Measurements from ENCODE around the gene TMEM256. TPM values are rescaled to one million over a fixed set of nuclear protein-coding genes. Genes with fewer than 3 reads are reported as not detected.
A peak's percentile ranks its signal among the peaks of the same experiment; 100 is the strongest.

TMEM256 gene
- total and polyA plus RNA-seq, 4 donors, result 30.0 to 130 (median 97.7) TPM

- Histone ChIP-seq H3K4me1 (ENCODE audit: control insufficient read depth in 4 of 4, insufficient read depth in 4 of 4, low read length in 3 of 4) (peaks cover 14 to 29% (median 23%) of the 10 kb centered on the region in 4 donors), H3K4me3 (ENCODE audit: low read depth in 1 of 3, low read length in 3 of 3) (peak within 1 kb of the TSS; percentile 34 to 73 (median 68)), H3K9me3 (ENCODE audit: control insufficient read depth in 4 of 4, low read length in 3 of 4) (no peaks in the 10 kb centered on the region), H3K27me3 (ENCODE audit: control insufficient read depth in 4 of 4, insufficient read depth in 4 of 4, low read length in 3 of 4) (no peaks in the 10 kb centered on the region), H3K27ac (ENCODE audit: low read depth in 1 of 2, low read length in 2 of 2) (peak within 1 kb of the TSS; percentile 80 to 92), H3K9ac (ENCODE audit: low read depth in 1 of 2, low read length in 2 of 2) (peak within 1 kb of the TSS in 1 of 2 donors; percentile 45), H3K36me3 (ENCODE audit: control insufficient read depth in 4 of 4, insufficient read depth in 3 of 4, low read depth in 1 of 4, low read length in 3 of 4) (no peaks in the 10 kb centered on the region)
- TF ChIP-seq HNF4A (conservative IDR thresholded peaks at IDR 0.05) (peak in 1 of 2 donors; percentile 16), RXRA (IDR thresholded peaks at IDR 0.05) (peak; percentile 44 to 45), FOXA1 (IDR thresholded peaks at IDR 0.05) (no peak), REST (IDR thresholded peaks at IDR 0.05) (peak; percentile 68), NR2F2 (IDR thresholded peaks at IDR 0.05) (peak; percentile 30), FOXA2 (IDR thresholded peaks at IDR 0.05) (no peak), RAD21 (IDR thresholded peaks at IDR 0.05) (peak in 1 of 2 donors; percentile 43), SP1 (IDR thresholded peaks at IDR 0.05) (peak; percentile 68)
- WGBS, result 5% methylated on average over 51 of the region's 51 CpGs
- DNase-seq (ENCODE audit: low spot score), result peak; percentile 83
These were observed 41.1 kb upstream of the TMEM256 start, which contains the start of gene CHRNB1 for GRCh38 chr17:7444682-7445618. TSS of gene CHRNB1 (plus strand) at chr17:7445061. CDS start at chr17:7445128, 67 bp downstream.

- DNase-seq (ENCODE audit: low spot score), result no peak
- H3K27me3 ChIP-seq (ENCODE audit: control insufficient read depth in 4 of 4, insufficient read depth in 4 of 4, low read length in 3 of 4), result peaks cover 0 to 3% (median 0%) of the 10 kb centered on the region in 4 donors
These were observed 39.9 kb upstream of the TMEM256 start for GRCh38 chr17:7443499-7444485.

More at GRCh38 chr17:7443499-7444485, 39.9 kb upstream of the TMEM256 start:
- Histone ChIP-seq H3K36me3 (ENCODE audit: control insufficient read depth in 4 of 4, insufficient read depth in 3 of 4, low read depth in 1 of 4, low read length in 3 of 4) (no peaks in the 10 kb centered on the region), H3K9ac (ENCODE audit: low read depth in 1 of 2, low read length in 2 of 2) (no peak overlapping the region), H3K4me3 (ENCODE audit: low read depth in 1 of 3, low read length in 3 of 3) (no peak overlapping the region), H3K4me1 (ENCODE audit: control insufficient read depth in 4 of 4, insufficient read depth in 4 of 4, low read length in 3 of 4) (peaks cover 20 to 32% (median 27%) of the 10 kb centered on the region in 4 donors), H3K27ac (ENCODE audit: low read depth in 1 of 2, low read length in 2 of 2) (no peak overlapping the region), H3K9me3 (ENCODE audit: control insufficient read depth in 4 of 4, low read length in 3 of 4) (no peaks in the 10 kb centered on the region)
- TF ChIP-seq EGR1 (IDR thresholded peaks at IDR 0.05; ENCODE audit: low read depth in 2 of 2), result no peak
- no peak for TF ChIP-seq FOXA1 (IDR thresholded peaks at IDR 0.05)
- TF ChIP-seq HNF4G (IDR thresholded peaks at IDR 0.05), result no peak
- TF ChIP-seq ATF3 (IDR thresholded peaks at IDR 0.05), result no peak
- no peak for TF ChIP-seq NR2F2 (IDR thresholded peaks at IDR 0.05)
- TF ChIP-seq RAD21 (IDR thresholded peaks at IDR 0.05), result no peak
- TF ChIP-seq YY1 (IDR thresholded peaks at IDR 0.05), result no peak
- TF ChIP-seq REST (IDR thresholded peaks at IDR 0.05), result no peak
- no peak for TF ChIP-seq CTCF (IDR thresholded peaks at IDR 0.05; ENCODE audit: low read depth, low read length, missing input control)
- TF ChIP-seq TAF1 (conservative IDR thresholded peaks at IDR 0.05), result no peak
- TF ChIP-seq GABPA (IDR thresholded peaks at IDR 0.05 in 1 of 2, conservative IDR thresholded peaks at IDR 0.05 in 1 of 2), result no peak
- TF ChIP-seq MAX (IDR thresholded peaks at IDR 0.05), result no peak
- no peak for TF ChIP-seq JUND (IDR thresholded peaks at IDR 0.05)
- WGBS, result 87% methylated on average over 7 of the region's 7 CpGs
